GM19455 (cell line): ENCODE measurements around the gene MTIF3.

Experiments
- ATAC-seq: cut with Tn5 transposase; IDR thresholded peaks from one replicate; pipeline ENCODE4 v1.9.1; 2021; ENCODE audit not compliant: unreplicated experiment

Gene MTIF3

GRCh38 chr13:27455331-27455855 is 5.0 kb upstream of the MTIF3 start:
- no peak for ATAC-seq

DNA sequence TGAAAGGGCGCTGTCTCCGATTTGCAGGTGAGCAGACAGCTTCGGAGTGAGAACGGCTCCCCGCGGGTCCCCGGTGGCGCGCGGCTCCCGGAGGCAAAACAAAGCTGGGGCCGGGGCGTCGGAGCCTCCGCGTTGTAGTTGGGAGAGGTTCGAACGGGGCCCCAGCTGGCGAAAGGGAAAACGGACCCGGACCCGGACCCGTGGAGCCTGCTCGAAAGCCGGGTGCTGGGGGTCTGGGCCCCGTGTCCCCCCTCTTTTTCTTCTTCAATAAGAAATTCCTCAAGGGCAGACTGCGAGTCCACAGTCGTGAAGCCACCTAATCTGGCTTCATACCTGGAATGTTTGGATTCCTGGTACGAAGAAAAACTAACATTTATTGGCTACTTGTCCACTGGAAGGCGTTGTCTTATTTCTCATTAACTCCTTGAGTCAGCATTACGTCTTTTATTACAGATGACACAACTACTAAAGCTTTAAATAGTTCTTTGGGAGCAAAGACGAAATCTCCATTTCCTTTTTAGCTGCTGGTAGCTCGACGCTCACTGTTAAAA is 632 bp upstream of the MTIF3 start:
- ATAC-seq = no peak

DNA sequence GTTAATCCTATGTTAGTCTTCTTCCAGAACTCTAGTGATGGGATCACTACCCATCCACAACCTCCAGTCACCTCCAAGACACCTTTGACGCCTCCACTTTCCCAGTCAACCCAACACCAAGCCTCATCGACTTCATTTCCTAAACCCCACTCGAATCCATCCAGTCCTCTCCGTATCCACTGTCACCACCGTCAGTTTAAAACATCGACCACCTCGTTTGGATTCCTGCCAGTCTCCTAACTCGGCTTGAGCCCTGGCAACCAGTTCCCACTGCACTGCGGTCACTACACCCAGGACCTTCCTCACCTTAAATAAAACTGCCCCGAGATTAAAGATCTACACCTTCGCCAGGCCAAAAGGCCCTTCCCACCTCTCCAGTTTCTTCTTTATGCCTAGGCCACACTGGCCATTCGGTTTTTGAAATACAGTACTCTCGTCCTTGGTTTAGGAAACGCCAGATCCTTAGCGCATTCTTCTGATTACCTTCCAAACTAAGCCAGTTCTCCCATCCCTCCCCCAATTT is 1.2 kb downstream of the MTIF3 start:
- no peak for ATAC-seq

GRCh38 chr13:27448308-27448707 is 2.1 kb downstream of the MTIF3 start:
- ATAC-seq = no peak

DNA sequence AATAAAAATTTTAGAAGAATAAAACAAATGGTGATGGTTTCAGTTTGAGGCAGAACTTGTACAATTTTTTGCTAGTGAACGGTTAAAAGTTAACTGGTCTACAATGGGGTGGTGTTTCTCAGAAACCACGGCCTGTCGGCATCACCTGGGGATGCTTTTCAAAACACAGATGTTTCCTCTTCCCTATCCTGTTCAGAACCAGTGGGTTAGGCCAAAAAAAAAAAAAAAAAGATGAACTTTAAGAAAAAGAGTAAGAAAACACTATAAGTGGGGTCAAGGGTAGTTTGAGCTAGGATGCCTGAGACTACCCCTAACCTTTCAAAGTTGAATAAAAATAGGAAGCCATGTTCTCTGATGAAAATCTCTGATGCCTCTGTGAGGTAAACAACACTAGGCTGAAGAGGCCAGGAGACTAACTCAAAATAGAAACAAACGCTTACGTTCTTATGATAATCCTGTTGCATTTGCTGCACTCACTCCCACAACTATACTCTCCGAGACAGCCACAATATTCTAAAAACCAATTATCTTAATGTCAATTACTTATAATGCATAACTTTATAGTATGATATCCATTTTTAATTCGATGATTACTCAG is 3.3 kb downstream of the MTIF3 start:
- no peak for ATAC-seq

- no peak for ATAC-seq
Measured at GRCh38 chr13:27442797-27443196, 7.6 kb downstream of the MTIF3 start.

DNA sequence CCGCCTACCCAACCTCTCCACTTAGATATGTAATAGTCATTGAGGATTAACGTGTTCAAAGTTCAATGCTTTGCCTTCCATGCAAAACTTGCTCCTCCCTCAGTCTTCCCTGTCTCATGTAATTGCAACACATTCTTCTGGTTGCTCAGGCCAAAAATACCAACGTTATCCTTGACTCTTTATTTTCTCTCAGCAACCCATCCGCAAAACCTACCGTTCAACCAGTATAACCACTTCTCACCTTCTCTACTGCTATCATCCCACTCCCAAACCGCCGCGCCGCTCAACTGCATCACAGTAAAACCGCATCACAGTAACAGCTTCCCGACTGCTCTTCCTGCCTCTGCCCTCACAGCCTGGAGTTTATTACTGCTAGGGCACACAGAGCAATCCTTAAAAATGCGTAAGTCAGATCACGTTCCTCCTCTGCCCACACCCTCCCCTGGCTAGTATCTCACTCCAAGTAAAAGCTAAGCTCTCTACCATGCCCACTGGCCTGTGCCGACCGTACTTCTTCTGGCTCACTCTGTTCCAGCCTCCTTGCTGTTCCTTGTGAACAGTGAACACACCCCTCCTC is 8.2 kb downstream of the MTIF3 start:
- ATAC-seq = no peak

DNA sequence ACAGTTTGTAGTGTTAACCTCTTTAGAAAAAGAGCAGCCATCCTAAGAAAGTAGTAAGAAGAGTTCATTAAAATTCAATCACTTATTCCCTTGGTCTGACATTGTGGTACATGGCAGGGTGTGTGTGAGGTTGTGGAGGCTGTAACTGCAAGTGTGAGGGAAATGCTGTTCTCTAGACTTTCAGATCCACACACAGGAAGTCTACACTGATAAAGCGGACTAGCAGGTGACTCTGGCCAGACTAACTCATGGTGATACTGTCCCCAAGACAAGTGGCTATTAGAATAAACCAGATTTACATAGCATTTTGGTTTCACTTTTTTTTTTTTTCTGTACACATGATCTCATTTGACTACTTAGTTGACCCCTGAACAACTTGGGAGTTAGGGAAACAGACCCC is 10.0 kb downstream of the MTIF3 start:
- no peak for ATAC-seq

DNA sequence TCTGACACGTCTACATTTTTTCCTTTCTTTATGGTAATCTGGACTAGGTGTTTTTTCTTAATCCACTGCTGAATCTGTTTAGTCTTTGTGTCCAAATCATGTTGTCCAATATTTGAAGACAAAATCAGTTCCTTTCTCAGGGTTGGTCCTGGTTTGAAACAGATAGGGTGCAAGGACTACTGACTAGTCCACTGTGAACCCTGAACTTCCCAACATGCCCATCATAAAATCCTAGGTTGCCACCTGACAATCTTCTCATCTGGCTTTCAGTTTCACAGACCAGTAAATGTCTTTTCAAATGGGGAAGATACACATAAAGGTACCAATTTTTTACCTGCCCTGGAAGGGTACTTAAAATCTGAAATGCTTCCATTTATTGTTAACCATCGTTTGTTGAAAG is 13.2 kb downstream of the MTIF3 start:
- no peak for ATAC-seq

DNA sequence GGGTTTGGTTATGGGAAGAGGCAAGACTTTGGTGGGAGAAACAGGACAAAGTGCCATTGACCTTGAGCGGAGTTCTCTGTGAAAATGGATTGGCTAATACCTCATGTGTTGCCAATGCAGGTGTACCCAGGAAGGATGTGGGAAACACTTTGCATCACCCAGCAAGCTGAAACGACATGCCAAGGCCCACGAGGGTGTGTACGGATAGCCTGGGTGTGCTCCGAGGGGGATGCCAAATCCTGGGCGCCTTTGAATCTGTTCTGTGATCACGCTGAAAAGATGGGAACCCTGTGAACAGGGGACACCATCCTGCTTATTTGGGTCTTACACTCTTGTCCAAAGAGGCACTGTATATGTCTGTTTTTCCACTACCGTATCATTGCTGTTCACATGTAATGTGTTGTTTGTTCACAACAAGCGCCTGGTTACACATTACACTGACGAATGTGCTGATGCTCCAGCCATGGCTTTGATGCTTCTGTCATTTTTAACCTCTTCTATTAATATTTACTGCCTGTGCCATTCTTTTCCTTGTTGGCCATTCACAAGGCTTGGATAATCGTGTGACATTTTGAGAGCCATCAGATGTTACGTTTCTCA is 17.7 kb downstream of the MTIF3 start:
- ATAC-seq = no peak

DNA sequence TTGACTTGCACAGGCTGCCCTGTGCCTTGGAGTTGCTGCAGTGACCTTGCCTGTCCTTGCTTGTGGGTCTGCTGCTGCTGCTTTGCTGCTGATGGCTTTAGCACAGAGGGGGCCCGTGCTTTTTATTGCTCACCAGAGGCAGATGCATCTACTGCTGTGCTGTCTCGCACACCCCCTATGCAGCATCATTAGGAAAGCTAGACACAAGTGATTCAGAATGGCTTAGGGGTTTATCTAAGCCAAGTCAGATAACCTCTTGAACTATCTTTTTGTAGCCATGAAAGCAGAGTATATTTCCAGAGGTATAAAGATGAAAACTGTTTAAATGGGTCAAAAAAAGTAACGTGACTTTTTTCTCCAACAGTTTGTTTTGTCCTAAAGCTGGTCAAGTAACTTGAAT is 18.2 kb downstream of the MTIF3 start:
- ATAC-seq = no peak

GRCh38 chr13:27428160-27428559 is 22.2 kb downstream of the MTIF3 start:
- ATAC-seq = no peak

DNA sequence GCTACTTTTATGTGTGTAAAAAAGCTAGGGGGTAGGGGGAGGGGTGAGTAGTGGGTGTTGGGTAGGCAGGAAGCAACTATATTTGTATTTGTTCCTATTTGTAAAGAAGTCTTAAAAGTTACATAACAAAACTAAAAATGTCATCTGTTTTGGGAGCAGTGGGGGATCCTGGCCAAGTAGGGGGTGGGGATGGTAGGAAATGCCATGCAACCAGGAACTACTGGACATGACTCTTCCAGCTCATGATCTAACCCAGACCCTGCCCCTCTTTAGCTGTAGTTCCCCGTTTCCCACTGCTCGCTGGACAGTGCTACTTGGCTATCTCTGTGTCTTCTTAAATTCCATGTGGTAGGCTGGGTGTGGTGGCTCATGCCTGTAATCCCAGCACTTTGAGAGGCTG is 22.7 kb downstream of the MTIF3 start:
- ATAC-seq = no peak

DNA sequence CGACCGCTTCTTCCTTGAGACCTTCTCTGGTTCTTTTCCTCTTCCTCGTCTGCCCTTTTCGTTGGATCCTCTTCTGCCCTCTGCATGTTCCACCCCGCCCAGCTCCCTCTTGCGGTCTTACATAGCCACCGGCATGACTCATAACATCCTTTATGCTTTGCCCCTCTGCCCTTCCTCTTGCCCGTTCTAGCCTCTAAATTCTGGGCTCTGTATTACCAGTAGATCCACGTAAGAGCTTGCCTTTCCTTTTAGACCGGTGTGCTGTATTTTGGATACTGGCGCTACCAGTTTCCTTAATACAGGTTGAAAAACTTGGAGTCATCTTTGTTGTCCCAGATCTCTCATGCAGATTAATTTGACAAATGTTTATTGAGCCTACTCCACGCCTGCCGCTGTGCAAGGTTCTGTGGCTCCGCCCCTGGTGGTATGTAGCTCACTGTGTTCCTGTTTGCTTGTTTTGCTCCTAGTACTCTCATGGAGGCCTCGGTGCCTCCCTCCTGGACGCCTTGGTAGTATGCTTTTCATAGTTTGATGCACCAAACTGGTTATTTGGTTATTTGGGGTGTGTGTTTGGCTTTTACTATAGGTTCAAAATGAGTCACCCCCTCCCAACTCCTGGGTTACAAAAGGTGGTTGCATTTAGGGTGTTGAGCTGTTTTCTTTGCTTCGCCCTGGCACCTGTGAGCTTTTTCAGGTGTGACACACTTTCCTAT is 24.3 kb downstream of the MTIF3 start:
- no peak for ATAC-seq

DNA sequence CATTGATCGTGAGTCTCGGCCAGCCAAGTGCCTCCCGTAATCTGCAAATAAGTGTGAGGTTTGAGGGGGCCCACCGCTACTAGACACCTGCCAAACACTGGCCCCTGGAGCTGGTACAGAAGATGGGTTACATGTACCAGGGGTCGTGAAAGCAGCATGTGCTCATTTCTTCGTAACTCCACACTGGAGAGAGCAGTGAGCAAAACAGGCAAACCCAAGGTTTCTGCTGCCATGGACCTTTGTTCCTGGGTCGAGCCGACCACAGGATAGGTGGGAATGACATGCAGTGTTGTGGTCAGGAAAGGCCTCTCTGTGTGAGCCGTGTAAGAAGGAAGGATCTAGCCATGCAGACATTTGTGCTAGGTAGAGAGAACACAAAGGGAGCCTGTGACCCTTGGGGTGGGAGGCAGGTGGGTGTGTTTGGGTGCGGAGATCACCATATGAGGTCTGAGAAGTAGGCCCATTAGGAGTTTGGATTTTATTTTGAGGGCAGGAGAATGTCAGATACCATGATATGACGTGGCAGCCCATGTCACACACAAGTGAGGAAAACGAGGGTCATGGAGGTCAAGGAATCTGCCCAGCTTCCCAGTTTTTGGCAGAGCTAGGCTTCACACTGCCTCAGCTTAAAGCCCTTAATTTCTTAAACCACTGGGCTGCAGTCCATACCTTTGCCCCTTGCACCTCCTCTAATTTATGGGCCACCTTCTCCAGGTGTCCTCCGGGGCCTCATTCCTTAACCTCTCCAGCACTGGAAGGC is 25.0 kb downstream of the MTIF3 start:
- ATAC-seq = no peak

- ATAC-seq = peak; percentile 69
Measured at GRCh38 chr13:27424246-27425157, 25.9 kb downstream of the MTIF3 start, which contains the start of gene GTF3A. GTF3A (plus strand) TSS chr13:27424619.

DNA sequence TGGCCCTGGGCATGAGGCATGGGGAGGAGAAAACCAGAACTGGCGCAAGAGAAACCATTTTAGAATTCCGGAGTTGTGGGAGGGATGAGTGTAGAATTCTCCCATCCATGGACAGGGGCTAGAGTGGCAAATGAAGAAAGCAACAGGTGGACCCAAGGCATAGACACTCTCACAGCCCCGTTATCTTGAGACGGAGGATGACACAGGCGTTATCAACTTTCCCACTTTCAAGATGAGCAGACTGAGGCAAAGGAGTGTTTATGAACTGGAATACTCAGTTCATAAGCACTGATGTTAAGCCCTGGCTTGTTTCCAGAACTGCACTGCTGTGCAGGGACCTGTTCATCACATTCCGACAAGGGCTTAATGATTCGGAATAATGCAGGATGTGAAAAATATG is 27.0 kb downstream of the MTIF3 start:
- ATAC-seq = no peak

DNA sequence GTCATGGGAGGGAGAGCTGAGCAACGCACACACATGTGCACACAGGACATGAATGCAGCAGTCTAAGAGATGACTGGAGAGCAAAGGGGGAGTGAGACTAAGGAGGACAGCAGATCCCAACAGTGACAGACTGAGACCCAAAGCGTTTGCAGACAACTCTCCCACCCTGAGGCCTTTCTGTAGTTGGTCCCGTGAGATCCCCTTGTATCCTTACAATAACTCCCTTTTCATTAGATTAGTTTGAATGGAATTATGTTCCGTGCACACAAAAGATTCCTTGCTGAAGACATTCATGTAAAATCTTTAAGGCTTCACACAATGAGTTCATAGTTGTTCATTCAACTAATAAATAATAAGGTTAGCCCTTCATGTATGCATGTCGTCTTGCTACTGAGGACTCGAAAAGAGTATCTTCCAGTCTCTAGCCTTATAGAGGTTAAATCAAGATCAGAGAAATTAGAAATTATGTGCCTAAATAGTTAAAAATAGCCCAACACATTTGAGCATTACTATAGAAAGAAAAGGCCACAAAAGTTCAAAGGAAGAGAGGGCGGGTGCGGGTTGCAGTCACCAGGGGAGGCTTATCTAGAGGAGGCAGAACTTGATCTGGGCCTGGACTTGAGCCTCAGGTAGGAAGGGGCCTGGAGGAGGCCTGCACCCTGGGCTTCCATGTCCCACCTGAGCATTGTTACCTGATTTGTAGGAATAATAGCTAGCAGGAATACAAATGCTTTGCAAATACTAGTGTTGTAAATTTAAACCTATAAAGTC is 29.1 kb downstream of the MTIF3 start:
- no peak for ATAC-seq

DNA sequence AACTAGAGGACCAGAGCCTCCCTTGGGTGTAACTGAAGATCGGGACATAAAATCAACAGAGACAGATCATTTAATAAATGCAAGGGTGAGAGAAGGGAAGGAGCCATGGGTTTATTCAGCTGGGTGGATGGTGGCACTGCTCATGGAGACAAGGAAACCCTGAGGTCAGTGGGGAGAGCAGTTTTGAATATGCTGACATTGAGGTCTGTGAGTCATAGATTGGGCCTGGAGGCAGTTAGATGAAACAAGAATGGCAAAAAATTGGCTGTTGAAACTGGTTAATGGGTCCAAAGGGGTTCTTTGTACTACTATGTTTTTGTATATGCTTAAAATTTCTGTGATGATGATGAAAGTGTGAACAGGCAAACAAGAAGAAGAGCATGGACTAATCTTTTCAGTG is 31.0 kb downstream of the MTIF3 start:
- ATAC-seq = no peak
